Measurements from ENCODE around the gene TCHP. TPM values are rescaled to one million over a fixed set of nuclear protein-coding genes. Genes with fewer than 3 reads are reported as not detected.

Gene TCHP
- total and polyA plus RNA-seq, 2 of the 13 experiments (the other 11 are each of a cell fraction or from before 2014, with no cell fraction given): 6.7 to 12.2 TPM

DNA sequence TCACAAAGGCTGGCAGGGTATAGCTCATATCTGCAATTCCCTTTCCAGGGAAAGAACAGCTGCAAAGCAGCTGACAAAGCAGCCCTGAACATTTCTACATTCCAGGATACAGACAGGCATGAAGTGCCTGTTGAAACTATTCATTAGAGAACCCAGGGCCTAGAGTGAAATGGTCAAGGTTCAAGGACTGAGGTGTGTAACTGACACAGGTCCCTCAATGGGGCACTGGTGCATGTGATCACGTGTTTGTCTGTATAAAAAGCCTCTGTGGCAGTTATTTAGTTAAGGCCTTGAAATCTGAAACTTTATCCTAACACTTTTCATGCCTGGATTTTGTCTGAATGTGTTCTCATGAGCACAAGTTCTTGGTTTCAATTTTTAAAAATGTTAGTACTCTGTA is 49.0 kb downstream of the TCHP start (continued):
- TF ChIP-seq, protein P1, sequence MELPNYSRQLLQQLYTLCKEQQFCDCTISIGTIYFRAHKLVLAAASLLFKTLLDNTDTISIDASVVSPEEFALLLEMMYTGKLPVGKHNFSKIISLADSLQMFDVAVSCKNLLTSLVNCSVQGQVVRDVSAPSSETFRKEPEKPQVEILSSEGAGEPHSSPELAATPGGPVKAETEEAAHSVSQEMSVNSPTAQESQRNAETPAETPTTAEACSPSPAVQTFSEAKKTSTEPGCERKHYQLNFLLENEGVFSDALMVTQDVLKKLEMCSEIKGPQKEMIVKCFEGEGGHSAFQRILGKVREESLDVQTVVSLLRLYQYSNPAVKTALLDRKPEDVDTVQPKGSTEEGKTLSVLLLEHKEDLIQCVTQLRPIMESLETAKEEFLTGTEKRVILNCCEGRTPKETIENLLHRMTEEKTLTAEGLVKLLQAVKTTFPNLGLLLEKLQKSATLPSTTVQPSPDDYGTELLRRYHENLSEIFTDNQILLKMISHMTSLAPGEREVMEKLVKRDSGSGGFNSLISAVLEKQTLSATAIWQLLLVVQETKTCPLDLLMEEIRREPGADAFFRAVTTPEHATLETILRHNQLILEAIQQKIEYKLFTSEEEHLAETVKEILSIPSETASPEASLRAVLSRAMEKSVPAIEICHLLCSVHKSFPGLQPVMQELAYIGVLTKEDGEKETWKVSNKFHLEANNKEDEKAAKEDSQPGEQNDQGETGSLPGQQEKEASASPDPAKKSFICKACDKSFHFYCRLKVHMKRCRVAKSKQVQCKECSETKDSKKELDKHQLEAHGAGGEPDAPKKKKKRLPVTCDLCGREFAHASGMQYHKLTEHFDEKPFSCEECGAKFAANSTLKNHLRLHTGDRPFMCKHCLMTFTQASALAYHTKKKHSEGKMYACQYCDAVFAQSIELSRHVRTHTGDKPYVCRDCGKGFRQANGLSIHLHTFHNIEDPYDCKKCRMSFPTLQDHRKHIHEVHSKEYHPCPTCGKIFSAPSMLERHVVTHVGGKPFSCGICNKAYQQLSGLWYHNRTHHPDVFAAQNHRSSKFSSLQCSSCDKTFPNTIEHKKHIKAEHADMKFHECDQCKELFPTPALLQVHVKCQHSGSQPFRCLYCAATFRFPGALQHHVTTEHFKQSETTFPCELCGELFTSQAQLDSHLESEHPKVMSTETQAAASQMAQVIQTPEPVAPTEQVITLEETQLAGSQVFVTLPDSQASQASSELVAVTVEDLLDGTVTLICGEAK (IDR thresholded peaks at IDR 0.05): peak; percentile 82
- TF ChIP-seq, protein P1 (CRISPR knock-in tag; IDR thresholded peaks at IDR 0.05): peak; percentile 97
- TF ChIP-seq NFYC (CRISPR knock-in tag; IDR thresholded peaks at IDR 0.05) (peak; percentile 25; the same call in 1 of the 2 replicates), NCOA1 (CRISPR knock-in tag; IDR thresholded peaks at IDR 0.05) (no peak), SPEN (CRISPR knock-in tag; IDR thresholded peaks at IDR 0.05; ENCODE audit: low read depth) (no peak), SYNCRIP (IDR thresholded peaks at IDR 0.05; ENCODE audit: insufficient read depth, low read depth, low read length) (no peak), ATF7 (IDR thresholded peaks at IDR 0.05) (no peak), ATF7 (CRISPR knock-in tag; IDR thresholded peaks at IDR 0.05) (no peak), FOXM1 (CRISPR knock-in tag; IDR thresholded peaks at IDR 0.05) (no peak), ZFP90 (CRISPR knock-in tag; IDR thresholded peaks at IDR 0.05; ENCODE audit: borderline replicate concordance) (no peak), GTF2F1 (IDR thresholded peaks at IDR 0.05; ENCODE audit: low read length) (no peak), ZNF17 (CRISPR knock-in tag; IDR thresholded peaks at IDR 0.05) (no peak), ZNF329 (CRISPR knock-in tag; IDR thresholded peaks at IDR 0.05; ENCODE audit: low read depth) (no peak), XBP1 (CRISPR knock-in tag; IDR thresholded peaks at IDR 0.05) (no peak), MIER2 (CRISPR knock-in tag; IDR thresholded peaks at IDR 0.05) (0 out of 2 replicates have a peak, but pooled peaks have one; percentile 41), SETDB1 (CRISPR knock-in tag; IDR thresholded peaks at IDR 0.05; ENCODE audit: borderline replicate concordance) (no peak), HNF4A (CRISPR knock-in tag; IDR thresholded peaks at IDR 0.05) (peak; percentile 98), ZNF30 (CRISPR knock-in tag; IDR thresholded peaks at IDR 0.05) (no peak)
- TF ChIP-seq, protein P2, sequence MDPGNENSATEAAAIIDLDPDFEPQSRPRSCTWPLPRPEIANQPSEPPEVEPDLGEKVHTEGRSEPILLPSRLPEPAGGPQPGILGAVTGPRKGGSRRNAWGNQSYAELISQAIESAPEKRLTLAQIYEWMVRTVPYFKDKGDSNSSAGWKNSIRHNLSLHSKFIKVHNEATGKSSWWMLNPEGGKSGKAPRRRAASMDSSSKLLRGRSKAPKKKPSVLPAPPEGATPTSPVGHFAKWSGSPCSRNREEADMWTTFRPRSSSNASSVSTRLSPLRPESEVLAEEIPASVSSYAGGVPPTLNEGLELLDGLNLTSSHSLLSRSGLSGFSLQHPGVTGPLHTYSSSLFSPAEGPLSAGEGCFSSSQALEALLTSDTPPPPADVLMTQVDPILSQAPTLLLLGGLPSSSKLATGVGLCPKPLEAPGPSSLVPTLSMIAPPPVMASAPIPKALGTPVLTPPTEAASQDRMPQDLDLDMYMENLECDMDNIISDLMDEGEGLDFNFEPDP (CRISPR knock-in tag; conservative IDR thresholded peaks at IDR 0.05): no peak
- TF ChIP-seq, protein P3, sequence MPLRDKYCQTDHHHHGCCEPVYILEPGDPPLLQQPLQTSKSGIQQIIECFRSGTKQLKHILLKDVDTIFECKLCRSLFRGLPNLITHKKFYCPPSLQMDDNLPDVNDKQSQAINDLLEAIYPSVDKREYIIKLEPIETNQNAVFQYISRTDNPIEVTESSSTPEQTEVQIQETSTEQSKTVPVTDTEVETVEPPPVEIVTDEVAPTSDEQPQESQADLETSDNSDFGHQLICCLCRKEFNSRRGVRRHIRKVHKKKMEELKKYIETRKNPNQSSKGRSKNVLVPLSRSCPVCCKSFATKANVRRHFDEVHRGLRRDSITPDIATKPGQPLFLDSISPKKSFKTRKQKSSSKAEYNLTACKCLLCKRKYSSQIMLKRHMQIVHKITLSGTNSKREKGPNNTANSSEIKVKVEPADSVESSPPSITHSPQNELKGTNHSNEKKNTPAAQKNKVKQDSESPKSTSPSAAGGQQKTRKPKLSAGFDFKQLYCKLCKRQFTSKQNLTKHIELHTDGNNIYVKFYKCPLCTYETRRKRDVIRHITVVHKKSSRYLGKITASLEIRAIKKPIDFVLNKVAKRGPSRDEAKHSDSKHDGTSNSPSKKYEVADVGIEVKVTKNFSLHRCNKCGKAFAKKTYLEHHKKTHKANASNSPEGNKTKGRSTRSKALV (CRISPR knock-in tag; IDR thresholded peaks at IDR 0.05): no peak

All from HepG2 (cell line).